Endothelial cell of hepatic sinusoid (primary cell): ENCODE measurements around the gene KIAA1549.
"Not testable (repeated sequence)": the region's sequence is repeated elsewhere in the genome, so short reads cannot be mapped to it uniquely, and the experiment has no call there.

ENCODE experiments used
- in situ Hi-C: cut with HindIII; loops from 2 replicates; pipeline ENCODE4 v1.10.0; 2017; ENCODE audit warnings: low sequenced_read_pairs

KIAA1549 gene

DNA sequence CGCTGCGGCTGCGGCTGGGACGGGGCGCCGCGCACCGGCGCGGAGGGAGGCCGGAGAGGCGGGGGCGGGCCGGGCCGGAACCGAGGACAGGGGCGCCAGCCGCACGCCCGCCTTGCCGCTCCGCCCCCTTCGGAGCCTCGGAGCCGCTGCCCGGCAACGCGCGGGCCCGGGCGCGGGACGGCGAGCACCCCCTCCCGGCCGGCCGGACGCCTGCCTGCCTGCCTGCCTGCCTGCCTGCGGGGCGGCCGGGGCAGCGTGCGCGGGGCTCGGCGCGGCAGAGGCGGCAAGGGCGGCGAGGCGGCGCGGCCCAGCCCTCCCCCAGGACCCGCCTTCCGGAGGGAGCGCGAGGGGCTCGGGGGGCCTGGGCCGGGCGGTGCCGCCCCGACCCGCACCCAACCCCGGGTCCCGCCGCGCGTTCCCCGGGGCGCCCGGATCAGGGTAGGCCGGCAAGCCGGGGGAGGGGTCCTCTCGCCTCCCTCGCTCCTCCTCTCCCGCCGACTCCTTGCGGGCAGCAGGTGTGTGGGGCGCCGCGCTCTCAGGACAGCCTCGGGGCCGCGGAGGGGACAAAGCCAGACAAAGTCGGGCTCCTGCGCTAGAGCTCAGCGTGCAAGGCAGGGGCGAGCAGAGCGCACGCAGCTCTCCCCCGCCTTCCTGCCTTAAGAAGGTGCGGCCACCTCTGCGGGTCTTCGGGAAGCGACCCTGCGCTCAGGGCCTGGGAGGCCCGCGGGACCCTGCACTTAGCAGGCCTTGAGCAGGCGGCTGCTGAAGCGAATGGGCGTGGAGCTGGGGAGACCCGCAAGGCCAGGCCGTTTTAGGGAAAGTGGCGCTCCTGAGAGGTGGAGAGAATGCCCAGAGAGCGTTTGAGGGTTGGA, at the start of gene KIAA1549:
Gene KIAA1549 (minus strand): TSS at position 58 of the 872 bp plus-strand sequence. CDS start 120 bp downstream, outside the sequence.
- in situ Hi-C loops, result no loop called here

DNA sequence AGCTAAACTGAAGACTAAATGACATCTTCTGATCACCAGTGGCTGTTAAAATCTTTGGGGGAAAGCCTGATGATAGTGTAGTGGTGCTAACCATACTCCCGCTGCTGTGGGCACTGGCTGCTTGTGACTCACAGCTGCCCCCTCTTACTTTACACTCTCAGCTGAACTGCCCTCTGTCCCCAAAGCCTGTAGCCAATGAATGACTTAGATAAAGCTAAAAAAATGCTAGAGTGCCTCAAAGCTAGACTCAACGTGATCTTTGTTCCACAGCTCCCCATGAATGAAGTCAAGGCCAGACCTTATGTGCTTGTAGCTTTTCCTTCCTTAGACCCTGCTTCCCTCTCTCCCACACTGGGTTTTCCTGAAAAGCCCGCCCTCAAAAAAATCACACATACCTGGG, 48.2 kb upstream of the KIAA1549 start:
- in situ Hi-C loops, result loop anchor here (5.0 kb wide), 1 partner anchor 77 kb away; no protein-coding TSS in a partner anchor

DNA sequence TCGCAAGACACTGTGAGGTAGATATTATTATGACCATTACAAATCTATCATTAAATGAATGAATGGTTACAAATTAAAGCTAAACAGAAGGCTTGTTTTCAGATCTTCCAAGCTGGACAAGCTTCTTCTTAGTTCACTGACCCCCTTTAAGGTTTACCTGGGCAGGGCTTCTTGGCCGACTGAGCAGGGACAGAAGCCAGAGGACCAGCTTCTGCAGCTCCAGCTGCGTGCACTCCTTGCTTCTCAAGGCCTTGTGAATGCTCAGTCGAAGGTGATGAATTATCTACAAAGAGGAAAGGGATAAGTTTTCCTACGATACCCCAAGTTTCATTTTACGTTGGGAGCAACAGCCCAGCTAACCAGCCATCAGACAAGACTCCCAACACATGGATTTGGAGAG, 45.4 kb upstream of the KIAA1549 start:
- in situ Hi-C loops, result loop anchor here (5.0 kb wide), 1 partner anchor 74 kb away; no protein-coding TSS in a partner anchor

DNA sequence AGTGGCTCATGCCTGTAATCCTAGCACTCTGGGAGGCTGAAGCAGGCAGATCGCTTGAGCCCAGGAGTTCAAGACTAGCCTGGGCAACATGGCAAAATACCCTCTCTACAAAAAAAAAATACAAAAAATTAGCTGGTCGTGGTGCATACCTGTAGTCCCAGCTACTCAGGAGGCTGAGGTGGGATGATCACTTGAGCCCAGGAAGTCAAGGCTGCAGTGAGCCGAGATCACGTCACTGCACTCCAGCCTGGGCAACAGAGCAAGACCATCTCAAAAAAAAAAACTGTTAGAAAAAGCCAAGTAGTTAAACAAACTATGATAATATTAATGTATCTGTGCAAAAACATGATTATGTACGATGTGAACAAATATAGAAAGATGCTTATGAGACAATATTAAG, 44.7 kb upstream of the KIAA1549 start:
- in situ Hi-C loops, result loop anchor here (5.0 kb wide), 1 partner anchor 74 kb away; no protein-coding TSS in a partner anchor

DNA sequence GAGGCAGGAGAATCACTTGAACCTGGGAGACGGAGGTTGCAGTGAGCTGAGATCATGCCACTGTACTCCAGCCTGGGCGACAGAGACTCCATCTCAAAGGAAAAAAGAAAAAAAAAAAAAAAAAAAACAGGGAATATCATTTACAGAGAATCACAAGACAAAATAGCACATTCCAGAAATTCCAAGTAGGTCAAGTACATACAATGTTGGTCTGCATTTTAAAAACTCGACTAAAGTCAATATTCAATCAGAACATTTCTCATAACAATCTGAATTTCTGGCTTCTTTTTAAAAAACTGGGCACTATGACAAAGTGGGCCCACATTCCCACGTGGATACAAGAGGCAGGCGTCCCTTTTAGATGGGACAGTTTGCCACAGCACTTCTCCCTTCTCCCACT, 41.9 kb upstream of the KIAA1549 start:
- in situ Hi-C loops, result no loop called here

DNA sequence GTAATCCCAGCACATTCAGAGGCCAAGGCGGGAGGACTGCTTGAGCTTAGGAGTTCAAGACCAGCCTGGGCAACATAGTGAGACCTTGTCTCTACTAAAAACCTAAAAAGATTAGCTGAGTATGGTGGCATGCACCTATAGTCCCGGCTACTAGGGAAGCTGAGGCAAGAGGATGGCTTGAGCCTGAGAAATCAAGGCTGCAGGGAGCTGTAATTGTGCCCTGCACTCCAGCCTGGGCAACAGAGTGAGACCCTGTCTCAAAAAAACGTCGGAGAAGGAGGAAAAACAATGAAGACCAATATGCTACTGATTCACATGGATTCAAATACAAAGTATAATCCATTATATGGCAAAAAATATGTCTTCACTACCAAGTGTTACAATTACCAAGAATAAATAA, 41.1 kb upstream of the KIAA1549 start:
- in situ Hi-C loops, result no loop called here

DNA sequence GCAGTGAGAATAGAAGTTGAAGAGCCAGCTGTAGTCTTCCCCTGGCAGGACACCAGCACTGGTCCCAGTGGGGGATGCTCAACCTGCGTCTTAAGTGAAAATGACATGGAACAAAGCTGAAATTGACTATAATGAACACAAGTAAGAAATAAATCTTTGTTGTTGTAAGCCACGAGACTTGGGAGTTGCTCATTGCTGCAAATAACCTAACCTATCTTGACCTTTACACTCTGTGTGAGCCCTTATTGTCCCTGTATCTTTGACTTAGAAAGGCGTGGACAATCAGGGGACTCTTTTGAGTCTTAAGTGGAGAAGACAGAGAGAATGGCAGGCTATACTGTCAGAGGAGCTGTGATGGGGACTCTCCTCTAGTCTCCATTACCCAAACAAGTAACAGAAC, 37.7 kb upstream of the KIAA1549 start:
- in situ Hi-C loops, result no loop called here

DNA sequence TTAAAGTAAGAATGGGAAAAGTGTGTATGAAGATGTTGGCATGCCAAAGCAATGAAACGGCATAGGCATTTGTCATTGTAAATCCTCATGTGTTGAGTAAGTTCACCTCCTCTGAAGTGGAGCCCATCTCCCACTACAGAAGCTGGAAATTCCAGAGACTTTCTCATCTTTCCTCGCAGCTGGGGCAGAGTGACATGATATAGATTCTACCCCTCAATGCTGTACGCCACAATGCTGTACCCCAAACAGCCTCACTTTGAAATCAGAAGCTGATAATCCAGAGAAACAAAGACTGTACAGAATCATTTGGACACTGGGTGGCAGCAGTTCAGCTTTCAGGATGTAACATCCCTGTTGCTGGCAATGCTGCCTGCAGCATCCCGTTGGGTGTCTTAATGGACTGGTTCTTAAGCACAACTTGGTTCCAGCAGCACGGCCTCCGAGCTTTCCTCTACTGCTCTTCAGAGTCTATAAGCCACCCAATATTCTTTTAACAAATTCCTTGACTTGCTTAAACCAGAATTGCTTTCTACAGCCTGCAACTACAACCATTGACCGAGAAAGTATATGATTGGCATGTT, 35.8 kb upstream of the KIAA1549 start:
- in situ Hi-C loops, result no loop called here

DNA sequence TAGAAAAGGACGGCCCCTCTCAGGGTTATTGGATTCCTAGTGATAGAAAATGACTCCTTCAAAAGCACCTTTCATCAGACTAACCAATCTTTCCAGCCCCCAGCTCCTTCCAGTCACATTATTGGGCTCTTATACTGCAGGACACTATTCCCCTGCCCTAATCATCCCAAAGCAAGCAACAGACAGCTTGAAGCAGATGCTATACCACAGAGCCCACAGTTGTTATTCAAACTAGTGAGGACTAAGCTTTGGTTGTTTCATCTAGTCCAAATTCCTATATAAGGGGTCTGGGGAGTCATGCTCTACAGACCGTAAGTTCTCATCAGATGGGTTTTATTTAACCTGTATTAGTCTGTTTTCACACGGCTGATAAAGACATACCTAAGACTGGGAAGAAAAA, 30.2 kb upstream of the KIAA1549 start:
- in situ Hi-C loops, result no loop called here

DNA sequence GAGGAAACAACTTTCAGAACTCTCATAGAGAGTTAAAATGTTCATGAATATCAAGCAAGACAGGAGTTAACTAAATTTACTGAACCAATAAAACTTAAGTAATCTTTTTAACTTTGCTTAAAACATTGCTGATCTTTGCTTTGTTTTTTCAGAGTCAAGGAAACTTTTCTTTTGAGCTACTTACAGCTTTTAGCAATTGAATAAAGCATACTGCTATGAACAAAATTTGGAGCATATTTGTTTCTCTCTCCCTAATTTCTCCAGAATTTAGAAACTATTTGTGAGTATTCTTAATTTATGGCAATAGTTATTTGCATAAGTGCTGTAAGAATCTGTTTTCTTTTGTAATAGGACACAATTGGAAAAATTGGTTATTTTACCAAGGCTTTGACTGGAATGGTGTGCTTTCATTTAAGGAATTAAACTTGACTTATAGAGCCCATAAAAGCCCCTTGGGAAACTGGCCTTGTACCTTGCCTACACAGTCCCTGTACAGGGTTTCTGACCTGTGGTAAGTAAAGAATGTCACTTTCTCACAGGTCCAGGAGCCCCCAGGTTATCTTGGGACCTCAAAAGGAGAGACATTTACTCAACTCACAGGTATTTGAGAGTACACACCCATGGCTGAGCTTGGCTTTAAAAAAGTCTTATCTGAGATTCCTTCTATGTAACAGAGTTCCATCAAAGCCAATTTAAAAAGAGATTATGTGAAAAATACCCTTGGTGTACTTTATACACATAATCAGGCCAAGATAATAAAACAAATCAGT, 23.3 kb upstream of the KIAA1549 start:
- in situ Hi-C loops, result no loop called here

DNA sequence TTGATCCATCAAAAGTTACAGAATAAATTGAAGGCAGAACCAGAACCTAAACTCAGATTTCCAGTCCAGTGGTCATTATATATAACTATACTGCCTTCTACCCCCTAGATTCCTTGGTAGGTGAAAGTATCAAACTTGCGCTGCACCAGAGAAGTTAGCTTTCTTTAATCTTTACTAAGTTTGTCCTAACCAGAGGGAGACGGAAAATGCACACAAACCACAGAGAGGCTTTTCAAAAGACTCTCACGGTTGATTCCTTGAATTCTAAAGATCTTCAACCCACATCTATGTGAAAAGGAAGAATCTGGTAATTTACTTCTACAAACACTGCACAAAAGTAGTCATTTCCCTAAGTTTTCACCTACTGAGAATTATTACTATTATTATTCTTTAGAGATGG, 18.2 kb upstream of the KIAA1549 start:
- in situ Hi-C loops, result no loop called here

DNA sequence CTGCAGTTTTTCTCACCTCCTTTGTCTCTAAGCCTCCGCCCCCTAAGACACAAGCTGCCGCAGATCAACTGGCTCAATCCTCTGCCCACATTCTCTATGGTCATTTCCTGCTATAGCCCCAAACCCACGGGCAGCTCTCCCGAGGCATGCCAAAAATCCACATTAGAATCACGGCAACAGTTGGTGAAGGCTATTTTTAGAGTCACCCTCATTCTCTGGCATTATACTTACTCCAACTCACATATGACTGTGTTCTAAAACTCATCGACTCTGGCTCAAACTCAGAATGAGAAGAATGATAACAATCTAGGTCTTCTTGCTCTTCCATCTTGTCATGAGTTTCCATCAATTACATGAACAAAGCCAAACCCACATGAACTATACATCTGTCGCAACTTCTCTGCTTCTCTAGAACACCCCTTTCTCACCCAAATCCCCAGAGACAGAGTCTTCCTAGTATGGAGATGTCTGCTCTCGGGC, 10.9 kb upstream of the KIAA1549 start:
- in situ Hi-C loops, result no loop called here

DNA sequence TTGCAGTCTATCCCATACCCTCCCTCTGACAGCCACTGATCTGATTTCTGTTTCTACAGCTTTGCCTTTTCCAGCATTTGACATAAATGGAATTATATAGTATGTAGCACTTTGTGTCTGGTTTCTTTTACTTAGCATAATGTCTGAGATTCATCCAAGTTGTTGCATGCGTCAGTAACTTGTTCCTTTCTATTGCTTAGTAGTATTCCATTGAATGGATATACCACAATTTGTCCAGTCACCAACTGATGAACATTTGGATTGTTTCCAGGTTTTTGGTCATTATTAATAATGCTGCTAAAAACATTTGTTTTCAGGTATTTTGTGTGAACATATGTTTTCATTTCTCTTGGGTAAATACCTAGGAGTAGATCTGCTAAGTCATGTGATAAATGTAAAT, 6.5 kb upstream of the KIAA1549 start:
- in situ Hi-C loops, result no loop called here

DNA sequence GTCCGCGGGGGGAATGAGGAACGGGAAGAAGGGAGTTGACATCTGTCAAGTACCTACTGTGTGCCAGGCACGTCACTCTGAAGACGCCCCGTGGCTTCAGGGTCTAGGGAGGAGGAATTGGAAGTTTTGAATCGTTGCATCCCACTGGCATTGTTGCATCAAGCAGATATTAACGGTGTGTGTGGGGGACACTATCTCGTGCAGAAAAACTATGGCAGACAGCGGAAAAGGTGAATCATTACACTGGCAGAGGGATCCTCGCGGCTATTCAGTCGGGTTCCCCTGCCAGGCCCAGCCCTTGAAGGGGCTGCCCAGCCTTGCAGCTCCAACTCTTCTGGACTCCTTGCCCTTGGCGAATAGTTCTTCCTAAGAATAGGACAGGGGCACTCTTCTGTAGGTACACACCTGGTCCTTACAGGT, 1.0 kb upstream of the KIAA1549 start:
- in situ Hi-C loops, result no loop called here

DNA sequence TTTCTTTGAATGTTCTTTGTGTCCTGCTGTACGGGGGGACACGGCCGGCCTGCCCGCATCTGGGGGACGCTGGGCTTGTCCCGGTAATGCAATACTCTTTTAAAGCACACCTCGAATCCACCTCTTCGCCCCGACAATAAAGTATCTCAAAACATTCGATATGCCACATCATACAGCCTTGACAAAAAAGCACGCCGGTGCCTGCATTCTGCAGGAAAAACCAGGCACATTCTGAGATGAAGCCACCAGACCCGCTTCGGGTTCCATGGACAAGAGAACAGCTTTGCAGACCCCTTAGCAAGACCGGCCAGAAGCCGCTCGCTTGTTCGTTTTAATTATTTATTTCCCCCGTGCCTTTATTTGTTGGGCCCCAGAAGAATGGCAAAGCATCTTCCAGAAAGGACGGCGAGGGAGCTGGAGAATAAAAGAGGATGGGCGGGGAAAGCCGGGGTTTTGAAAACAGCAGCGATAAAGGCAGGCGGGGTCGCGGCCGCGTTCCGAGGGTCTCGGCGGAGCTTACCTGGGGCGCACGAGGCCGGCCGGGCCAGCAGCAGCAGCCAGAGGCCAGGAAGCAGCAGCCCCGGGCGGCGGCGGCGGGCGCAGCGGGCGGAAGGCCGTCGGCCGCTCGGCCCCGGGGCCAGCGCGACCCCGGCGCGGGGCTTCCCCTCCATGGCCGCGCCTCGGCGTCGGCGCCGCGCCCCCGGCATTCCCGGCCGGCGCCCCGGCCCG, 462 bp downstream of the KIAA1549 start:
- in situ Hi-C loops, result no loop called here

DNA sequence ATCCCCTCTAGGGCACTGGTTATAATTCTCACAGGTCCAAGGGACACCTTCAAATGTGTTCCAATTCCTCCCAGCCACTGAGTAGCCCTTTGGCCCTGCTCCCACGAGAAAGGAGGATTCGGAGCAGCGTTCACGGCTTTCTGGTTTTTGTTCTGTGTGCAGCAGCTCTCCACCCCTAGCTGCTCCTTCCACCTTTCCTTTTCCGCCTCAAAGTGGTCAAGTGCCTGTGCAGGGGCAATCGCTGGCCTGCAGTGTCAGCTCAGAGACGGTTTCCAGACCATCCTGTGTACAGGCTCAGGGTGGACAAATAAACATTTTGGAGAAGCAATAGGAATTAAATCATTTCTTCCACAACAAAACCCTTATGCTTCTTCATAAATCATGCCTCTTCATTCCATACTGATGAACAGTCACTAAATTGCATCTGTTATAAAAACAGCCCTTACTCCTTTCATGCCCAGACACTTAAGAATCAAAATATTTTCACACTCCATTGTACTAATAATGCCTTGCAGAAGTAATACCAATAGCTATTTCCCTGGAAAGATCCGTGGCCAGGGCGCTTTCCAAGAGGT, 1.1 kb downstream of the KIAA1549 start:
- in situ Hi-C loops, result no loop called here

DNA sequence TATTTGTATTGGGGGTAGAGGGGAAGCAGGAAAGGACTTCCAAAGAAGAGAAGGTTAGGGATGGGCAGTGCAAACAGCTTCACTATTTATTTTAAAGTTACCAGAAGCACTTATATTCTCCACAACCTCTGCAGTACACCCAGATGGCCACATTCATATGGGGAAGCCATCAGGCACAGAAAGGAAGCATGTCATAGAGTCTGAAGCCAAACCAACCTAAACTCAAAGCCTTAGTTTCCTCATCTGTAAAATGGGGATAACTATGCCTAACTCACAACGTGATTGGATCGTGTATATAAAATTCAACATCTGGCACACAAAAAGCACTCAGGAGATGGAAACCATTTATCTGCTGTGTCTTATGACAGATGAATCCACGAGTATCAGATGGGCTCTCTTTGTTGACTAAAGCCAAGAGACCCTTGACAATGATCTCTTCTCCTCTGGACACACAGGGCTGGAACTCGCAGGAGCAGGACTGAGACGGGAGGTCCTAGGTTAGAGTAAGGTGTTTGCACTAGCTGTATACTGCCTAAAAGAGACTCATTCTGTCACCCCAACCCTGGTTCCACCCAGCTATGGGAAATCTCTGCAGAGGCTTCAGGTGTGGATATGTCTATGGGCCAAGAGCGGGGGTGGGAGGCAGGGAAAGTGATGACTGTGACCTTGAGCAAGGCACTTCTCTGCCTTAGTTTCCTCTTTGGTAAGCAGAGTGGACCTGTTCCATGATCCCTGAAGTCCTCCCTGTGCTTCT, 1.8 kb downstream of the KIAA1549 start:
- in situ Hi-C loops, result no loop called here

DNA sequence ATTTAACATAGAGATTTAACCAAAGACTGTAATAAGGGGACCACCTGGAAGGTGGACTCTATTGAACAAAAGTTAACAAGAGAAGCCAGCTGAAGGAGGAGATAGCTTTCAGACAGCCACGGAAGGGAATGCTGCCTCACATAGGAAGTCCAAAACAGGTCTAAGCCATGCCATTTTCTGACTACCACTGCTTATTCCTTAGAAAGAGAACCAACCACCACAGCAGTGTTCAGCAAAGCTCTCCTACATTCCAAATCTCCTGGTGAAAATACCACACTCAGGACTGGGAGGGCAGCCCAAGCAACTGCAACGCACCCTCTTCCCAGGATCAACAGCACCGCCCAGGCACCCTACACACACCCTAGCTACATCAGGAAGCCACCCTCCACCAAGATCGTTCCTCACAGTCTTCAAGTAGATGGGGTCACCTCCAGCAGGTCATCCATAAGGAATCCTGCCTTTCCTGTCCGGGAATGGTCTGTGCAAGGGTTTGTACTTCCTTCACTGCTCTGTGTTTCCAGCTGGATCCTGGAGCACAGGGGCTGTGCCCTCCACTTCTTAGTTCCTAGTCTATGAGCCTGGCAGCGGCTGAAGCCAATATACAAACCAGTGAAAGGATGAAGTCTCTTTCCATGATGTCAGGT, 2.5 kb downstream of the KIAA1549 start:
- in situ Hi-C loops, result no loop called here

DNA sequence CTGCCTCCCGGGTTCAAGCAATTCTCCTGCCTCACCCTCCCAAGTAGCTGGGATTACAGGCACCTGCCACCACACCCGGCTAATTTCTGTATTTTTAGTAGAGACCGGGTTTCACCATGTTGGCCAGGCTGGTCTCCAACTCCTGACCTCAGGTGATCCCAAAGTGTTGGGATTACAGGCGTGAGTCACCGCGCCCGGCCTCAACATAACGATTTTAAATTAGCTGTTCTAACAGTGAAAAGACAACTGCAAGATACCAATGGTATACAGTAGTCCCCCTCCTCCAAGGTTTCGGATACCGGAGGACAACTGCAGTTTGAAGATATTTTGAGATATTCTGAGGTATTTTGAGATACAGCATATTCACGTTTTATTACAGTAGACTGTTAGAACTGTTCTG, 5.0 kb downstream of the KIAA1549 start:
- in situ Hi-C loops, result not testable (repeated sequence)
